Stimulated activated CD8-positive, alpha-beta memory T cell treated with anti-CD3 and anti-CD28 coated beads, Interleukin-15, amount 100 ng/mL, for 4 hours (primary cell): ENCODE results near the gene TMC8.

Source experiments
- DNase-seq, 2 donors: peaks; one replicate each; pipeline ENCODE4 v3.0.0-alpha.2; 2020; ENCODE audit warnings: low read depth in 2 of 2

Gene TMC8

DNA sequence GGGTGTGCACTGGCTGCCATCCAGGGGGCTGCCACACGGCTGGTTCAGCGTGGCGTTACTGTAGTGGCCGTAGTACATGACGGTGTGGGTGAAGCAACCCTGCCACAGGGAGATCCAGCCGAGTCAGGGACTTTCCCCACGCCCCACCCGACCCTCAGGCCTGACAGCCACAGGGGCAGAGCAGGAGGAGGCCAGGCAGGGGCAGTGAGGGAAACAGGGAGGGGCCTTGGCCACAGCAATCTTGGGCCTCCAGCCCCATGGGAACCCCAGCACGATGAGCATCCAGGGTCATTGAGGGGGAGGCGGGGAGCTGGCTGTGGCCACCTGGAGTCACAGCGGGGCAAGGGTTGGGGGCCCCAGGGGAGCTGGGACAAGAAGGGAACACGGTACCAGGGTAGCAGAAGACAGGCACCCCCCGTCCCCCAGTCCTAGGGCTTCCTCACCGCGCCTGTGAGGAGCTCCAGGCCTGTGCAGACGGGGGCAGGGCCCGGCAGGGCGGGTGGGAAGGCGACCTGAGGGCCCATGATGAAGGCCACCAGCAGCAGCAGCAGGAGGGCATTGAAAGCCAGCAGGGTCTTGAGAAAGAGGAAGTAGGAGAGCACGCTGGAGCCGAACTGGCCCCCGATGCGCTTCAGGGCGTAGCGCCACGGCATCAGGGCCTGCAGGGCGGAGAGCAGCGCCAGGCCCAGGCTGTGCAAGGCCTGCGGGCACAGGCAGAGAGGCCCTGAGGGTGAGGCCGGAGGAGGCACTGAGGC is 6.3 kb upstream of the TMC8 start:
- DNase-seq = no peak

DNA sequence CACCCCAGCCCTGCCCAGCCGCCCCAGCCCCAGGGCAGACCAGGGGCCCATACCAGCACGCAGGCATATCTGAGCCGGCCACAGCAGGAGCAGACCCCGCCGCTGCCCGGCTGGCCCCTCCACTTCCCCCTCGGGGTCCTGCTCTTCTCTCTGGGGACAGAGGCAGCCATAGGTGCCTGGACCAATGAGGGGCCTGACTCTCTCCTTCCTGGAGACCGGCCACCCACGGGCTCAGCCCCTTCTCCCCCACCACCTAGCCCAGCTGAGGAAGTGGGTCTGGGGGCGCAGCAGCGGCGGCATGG is 5.8 kb upstream of the TMC8 start:
- DNase-seq = no peak

DNA sequence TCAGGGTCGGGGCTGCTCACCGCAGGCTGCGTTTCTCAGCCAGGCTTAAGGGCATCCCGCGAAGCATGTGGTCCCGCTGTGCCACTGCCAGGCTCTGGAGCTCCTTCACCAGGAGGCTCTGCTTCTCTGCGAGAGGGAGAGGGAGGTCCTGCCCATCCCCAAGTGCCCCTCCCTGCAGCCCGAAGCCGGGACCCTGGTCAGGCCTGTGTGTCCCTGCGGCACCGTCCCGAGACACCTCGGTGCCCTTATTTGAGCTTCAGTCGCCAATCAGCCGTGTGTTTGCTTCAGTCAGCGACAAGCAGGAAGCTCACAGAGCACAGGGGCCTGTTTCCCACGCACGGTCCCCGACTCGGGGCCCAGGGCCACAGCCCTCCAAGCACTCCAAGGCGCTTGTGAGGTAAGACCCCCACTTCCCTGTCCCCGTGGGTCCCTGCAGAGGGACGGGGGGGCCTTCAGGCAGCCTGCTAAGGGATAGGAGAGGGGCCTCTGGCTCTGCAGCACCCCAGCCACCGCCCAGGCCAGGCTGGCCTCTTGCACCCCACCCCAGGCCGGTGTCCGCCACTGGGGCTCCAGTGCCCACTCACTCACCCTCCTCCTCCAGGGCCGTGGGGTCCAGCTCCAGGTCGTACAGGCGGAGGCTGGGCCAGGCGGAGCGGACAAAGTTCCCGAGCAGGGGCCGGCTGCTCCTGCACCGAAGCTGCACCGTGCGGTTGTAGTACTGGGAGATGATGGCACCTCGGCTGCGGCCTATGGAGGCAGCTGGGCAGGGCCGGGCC is 5.2 kb upstream of the TMC8 start:
- no peak for DNase-seq

DNA sequence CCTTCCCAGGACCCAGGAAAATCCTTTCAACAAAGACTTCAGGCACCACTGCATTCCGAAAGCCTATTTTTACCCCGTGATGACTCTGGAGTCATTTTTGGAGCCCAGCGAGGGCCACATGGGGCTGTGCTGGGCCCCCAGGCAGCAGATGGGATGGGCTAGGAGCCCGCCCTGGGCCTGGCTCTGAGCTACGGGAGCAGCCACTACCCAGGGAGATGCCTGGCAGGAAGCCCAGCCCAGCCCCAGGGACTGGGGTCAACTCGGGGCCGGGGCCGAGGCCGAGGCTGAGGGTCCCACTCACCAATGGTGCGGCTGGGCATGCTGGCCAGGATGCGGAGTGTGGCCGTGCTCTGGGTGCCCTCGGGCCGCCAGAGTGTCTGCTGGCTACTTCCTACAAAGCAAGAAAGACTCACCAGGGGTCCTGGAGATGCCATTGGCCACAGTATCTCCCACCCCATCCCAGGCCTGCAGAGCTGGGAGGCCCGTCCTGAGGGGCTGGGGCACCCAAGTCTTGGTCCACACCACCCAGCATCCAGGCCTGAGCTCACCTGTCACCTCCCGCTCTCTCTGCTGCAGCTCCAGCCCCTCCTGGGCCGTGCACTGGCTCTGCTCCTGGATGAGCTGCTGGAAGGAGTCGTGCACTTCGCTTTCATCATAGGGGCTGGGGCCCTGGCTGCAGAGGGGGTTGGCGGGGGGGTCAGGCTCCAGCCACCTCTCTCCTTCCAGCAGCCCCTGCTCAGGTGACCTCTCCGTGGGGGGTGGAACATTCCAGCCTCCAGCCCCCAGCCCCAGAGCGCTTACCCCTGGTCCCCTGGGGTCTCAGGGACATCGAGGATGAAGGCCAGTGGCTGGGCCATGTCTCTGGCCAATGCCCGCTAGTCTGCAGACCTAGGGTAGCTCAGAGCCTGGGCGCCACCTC is 4.3 kb upstream of the TMC8 start:
- no peak for DNase-seq

DNA sequence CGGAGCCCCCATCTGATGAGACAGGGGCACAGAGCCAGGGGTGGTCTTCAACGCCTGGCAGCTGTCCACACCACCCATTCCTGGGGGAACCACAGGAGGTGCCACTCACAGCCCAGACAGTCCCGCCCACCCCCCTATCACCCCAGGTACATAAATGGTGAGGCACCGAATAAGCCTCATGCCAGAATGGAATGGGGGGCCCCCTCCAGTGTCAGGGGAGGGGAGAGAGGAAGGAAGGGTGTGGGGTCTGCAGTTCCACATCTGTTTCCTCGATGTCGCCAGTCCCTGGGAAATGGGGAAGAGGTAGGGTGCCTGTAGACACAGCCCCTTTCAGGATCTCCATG is 3.7 kb upstream of the TMC8 start:
- no peak for DNase-seq

DNA sequence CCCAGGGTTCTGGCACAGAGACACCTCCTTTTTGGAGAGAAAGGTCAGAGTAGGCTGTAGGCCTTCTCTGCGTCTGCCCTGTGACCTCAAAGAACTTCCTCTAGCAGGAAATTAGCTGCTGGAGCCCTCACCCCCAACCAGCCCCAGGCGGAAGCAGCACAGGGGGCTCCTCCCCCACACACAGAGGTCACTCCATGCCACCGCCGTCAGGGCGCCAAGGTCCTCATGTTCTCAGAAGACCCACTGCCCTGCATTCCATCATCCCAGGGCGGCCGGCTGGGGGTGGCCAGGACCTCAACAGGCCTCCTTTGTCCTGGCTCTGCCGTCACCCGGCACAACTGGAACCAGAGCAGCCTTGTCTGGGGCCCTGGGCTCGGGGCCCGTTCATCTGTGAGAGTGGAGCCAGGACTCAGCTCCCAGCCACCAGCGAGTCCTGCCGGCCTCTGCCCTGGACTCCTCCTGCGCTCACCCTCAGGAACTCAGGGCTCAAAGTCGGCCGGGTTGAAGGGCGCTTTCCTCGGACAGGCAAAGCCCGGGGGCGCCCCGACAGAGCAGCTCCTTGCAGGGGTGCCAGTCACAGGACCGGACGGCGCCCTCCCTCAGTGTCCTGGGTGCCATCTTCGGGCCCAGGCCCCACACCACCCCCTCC is 3.2 kb upstream of the TMC8 start:
- DNase-seq = no peak

DNA sequence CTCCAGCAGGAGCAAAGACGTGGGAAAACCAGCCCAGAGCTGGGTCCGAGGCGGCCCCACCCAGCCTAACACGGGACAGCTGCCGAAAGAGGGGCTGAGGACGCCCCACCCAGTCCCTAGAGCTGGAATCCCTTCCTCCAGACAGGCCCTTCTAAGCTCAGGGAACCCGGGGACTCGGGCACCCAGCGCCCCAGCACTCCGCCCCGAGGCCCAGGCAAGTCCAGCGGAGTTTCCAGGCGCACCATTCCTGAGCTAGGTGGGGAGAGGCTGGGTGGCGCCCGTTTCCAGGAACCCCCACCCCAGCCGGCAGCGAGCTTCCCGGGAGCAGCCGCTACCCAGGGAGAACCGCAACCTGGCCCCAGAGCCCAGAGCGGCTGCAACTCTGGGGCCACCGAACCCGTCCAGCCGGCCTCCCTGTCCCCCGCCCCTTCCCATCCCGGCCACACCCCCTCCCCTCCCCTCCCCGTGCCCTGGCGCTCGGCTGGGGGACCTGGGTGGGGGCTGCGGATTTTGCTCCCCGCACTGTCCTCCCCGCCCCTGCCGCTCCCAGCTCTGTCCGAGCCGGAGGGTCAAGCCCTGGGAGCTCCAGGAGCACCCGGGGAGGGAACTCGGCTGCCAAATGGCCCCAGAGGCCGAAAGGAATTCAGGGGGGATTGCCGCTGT is 2.6 kb upstream of the TMC8 start:
- no peak for DNase-seq

DNA sequence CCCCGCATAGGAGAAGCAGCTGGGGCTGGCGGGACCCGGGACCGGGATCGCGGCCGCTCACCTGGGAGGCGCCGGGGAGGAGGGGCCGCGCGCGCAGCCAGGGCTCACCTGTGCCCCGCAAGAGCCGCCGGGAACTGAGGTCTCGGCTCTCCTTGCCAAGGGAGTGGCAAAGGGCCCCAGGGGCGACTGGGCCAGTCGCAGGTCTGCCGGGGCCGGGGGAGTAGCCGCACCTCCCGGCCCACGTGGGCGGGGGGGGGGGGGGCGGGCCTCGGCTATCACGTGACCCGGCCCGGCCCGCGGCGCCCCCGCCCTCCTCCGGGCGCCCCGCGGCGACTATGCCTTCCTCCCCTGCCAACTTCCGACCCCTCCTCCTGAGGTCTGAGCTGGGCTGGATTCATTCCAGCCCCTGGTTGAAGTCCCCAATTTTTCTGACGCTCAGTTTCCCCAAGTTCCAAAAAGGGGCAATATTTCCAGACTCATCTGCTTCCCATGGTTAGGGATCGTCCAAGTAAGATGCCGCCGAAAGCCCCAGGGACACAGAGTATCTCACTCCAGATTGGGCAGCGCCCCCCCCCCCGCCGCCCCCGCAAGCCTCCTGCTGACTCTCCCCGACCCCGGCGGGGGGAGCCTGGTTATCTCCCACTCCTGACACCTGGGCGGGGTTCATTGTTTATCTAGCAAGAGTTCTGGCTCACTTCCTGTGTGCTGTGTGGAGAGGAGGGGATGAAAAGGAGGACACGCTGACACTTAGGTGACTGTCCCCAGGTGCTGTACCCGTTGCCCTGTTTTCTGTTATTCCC is 1.8 kb upstream of the TMC8 start, which contains the start of gene TMC6:
TMC6 (minus strand) TSS at position 205 of the 800 bp plus-strand sequence. CDS start 1,923 bp downstream, outside the sequence.
- DNase-seq = no peak

DNA sequence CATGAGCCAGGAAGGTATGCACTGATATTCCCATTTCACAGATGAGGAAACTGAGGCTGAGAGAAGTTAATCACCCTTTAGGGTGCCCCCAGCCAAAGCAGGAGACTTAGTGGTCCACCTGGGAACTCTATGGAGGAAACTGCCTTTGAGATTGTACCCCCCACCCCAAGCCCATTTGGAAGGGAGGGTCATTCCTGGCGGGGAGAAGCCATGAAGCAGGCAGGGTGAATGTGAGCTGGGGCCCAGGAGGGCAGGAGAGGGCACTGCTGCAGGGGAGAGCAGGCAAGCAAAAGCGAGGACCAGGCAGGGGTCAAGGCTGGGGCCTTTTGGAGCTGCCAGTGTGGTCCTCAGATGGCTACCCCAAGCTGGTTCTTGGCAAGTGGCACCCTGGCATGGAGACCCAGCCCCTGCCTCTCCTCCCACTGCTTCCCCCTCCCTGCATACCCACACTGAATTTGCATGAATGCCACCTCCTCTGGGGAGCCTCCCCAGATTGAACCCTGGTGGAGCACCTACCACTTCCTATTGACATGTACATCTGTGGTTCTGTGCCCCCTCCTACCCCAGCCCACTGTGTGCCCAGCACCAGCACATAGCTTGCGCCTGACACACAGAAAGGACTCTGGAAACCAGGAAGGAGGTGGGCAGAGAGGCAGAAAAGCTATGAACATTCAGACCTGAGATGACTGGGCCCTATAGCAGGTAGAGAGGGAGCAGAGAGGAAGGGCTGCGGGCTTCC is 1.1 kb upstream of the TMC8 start:
- no peak for DNase-seq

DNA sequence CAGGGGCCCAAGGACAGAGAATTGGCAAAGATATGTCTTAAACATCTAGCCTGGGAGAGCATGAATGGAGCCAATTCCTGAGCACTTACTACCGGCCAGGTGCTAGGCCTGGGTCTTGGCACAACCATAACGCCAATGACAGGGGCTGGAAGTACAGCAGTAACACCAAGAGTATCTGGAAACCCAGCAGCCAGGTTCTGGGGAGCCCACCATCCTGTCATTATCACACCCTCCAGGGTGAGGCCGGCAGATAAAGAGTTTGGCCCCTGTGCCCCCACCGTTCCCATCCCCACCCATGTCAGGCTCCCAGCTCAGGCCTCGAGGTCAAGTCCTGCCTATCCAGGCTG is 508 bp upstream of the TMC8 start:
- DNase-seq = no peak

DNA sequence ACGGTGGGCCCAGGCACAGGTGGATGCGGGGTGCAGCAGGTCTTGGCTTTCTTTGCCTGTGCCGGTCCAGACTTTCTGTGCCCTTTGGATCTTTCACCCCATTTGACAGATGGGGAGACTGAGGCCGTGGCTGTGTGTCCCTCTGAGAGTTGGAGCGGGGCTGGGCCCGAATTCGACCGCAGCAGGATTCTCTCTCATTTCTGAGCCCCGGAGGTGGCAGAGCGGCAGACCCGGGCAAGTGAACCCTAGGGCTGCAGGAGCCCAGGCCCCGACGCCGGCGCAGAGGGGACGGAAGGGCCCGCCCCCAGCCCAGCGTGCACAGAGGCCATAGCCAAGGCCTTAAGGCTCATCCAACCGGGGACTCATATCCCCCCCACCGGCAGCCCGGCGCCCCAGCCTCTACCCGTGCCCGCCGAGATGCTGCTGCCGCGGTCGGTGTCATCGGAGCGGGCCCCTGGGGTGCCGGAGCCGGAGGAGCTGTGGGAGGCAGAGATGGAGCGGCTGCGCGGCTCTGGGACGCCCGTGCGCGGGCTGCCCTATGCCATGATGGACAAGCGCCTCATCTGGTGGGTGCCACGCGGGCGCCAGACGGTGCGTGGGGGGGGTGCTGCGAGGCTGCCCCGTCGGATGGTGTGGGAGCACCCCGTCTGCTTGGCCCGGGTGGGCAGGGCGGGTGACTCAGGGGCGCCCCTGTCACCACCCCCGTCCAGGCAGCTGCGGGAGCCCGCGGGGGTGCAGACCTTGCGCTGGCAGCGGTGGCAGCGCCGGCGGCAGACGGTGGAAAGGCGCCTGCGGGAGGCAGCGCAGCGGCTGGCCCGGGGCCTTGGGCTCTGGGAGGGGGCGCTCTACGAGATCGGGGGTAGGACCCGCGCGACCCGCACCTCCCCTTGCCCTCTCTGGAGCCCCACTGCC is 857 bp downstream of the TMC8 start:
- peak; percentile 68 to 74 for DNase-seq

DNA sequence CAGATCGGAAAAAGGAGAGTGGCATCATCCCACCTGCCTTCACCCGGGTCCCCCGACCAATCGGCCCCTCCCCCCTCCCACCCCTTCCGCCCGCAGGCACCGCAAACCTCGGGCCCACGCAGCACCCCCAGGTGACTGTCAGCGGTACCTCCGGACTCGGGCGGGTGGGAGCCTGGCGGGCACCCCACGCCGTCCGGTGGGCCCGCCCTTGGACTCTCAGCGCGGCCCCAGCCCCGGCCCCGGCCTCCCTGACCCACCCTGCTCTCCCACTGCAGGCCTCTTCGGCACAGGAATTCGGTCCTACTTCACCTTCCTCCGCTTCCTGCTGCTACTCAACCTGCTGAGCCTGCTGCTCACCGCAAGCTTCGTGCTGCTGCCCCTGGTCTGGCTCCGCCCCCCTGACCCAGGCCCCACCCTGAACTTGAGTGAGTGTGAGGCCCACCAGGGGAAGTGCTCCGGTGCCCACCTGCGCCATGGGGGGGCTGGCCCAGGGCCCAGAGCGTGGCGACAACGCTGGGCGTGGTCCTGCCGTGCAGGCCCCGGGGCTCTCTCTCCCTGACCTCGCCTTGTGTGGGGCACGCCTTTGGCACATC is 1.6 kb downstream of the TMC8 start:
- peak in 1 of 2 donors; percentile 59 for DNase-seq

DNA sequence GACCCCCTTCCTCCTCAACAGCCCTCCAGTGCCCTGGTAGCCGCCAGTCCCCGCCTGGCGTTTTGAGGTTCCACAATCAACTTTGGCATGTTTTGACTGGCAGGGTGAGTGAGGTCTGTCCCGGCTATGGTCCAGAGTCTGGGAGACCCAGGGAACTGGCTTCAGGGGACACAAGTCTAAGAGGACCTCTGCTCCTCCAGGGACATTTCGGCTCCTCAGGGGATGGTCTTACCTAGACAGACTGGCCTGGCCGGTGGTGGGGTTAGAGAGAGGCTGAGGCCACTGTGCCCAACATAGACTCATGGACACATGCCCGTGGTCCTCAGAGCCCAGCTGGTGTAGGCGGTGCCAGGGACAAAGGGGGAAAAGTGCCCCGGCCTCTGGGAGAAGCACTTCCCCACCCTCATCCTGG is 2.2 kb downstream of the TMC8 start:
- DNase-seq = no peak

DNA sequence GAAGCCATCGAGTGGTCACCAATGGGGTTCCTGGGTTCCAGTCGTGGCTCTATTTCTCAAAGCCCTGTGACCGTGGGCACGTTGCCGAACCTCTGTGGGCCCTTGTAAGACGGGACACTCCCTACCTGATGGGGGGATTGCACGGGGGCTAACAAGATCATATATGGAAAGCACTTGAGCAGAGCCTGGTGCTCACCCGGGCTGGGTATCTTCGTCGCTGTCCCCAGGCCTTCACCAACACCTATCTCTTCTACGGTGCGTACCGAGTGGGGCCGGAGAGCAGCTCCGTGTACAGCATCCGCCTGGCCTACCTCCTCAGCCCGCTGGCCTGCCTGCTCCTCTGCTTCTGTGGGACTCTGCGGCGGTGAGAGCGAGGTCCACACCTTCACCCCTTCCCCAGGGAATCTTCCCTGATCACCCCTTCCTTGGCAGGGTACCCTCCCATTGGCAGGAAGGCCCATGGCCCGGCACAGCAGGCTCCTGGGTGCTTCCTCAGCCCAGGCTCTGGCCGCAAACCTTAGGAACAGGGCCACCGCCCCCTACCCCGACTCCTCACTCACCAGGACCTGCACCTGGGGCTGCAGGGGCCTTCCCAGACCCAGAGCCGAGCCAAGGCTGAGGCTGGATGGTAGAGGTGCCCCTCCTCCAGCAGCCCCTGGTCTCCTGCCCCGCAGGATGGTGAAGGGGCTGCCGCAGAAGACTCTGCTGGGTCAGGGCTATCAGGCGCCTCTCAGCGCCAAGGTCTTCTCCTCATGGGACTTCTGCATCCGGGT is 2.8 kb downstream of the TMC8 start:
- no peak for DNase-seq

DNA sequence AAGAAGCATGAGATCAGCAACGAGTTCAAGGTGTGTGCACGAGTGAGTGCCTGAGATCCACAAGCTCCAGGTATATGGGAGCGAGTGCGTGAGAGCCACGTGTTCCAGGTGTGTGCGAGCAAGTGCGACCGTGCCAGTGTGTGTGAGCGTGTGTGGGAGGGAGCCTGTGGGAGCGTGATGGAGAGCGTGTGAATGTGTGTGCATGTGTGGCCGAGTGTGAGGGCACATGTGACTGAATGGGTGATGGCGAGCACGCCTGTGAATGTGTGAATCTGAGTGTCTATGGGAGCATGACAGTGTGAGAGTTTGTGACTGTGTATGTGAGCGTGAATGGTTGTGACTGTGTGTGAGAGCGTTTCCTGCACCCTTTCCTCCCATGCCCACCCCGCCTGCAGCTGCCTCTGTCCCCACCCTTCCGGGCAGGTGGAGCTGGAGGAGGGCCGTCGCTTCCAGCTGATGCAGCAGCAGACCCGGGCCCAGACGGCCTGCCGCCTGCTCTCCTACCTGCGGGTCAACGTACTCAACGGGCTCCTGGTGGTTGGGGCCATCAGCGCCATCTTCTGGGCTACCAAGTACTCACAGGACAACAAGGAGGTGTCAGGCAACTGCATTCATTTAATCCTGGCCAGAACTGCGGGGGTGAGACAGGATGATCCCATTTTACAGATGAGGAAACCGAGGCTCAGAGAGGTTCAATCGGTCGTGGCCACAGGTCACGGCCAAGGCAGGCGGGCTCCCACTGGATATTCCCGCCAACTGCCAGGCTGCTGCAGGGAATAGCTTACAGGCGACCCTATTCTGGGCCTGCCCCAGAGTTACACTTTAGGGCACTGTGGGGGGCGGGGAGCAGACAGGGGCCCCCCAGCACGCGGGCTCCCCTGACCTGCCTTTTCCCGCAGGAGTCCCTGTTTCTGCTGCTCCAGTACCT is 3.7 kb downstream of the TMC8 start:
- no peak for DNase-seq

DNA sequence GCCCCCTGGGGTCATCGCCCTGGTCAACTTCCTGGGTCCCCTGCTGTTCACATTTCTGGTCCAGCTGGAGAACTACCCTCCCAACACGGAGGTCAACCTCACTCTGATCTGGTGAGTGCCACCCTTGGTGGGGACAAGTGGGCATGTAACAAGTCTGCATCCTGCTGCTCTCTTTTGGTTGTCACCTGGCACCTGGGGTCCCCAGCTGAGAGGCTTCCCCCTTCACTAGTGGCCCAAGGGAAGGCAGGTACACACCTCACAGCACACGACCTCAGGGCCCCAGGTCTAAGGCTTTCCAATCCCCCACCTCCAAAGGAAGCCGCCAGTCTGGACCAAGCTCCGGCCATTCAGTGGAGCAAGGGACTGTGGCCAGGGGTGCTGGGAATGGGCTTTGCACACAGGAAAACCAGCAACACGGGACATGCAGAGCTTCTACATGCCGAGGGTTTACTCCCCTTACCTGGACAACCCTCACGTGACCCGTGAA is 4.4 kb downstream of the TMC8 start:
- no peak for DNase-seq
